ENCODE results near the gene RNF13. TPM values are rescaled to one million over a fixed set of nuclear protein-coding genes. Genes with fewer than 3 reads are reported as not detected.
A peak's percentile ranks its signal among the peaks of the same experiment; 100 is the strongest.

Gene RNF13
- total RNA-seq, 2 experiments from 2014 or later: 28.8 to 41.2 TPM

GRCh38 chr3:149843502-149843901, 30.5 kb downstream of the RNF13 start:
- H3K27me3 Mint-ChIP-seq: no peaks in the 10 kb centered on the region
- DNase-seq (no peak), ATAC-seq (no peak)
- H3K4me3 Mint-ChIP-seq: no peak overlapping the region
- peaks cover 35% of the 10 kb centered on the region for H3K4me1 Mint-ChIP-seq
- ChIA-PET POLR2A (no interaction called here), CTCF (no interaction called here)
- H3K9me3 Mint-ChIP-seq (ENCODE audit: low read depth): no peaks in the 10 kb centered on the region
- intact Hi-C loops (cut with DNase I, micrococcal nuclease): no loop called here
- no peak overlapping the region for H3K27ac Mint-ChIP-seq
- peaks cover 25% of the 10 kb centered on the region for H3K36me3 Mint-ChIP-seq (ENCODE audit: low read depth)

DNA sequence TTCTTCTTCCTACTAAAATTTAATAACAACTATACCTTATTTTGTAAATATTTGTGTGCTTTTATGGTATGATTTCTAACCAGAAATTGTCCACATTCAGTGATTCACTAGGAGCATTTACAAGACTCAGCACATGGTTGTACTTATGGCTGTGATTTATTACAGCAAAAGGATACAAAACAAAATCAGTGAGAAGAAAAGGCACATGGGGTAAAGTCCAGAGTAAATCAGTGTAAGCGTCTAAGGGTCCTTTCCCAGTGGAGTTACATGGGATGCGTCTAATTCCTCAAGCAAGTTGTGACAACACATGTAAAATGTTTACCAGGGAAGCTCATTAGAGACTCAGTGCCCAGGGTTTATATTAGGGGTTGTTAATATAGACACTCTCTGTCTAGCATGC, 31.1 kb downstream of the RNF13 start:
- CTCF ChIA-PET: interaction anchor here (0.6 to 1.2 kb wide), 3 partner anchors 12 to 795 kb away, joined by 3 read pairs; no protein-coding TSS in a partner anchor
- H3K36me3 Mint-ChIP-seq (ENCODE audit: low read depth): peaks cover 27% of the 10 kb centered on the region

DNA sequence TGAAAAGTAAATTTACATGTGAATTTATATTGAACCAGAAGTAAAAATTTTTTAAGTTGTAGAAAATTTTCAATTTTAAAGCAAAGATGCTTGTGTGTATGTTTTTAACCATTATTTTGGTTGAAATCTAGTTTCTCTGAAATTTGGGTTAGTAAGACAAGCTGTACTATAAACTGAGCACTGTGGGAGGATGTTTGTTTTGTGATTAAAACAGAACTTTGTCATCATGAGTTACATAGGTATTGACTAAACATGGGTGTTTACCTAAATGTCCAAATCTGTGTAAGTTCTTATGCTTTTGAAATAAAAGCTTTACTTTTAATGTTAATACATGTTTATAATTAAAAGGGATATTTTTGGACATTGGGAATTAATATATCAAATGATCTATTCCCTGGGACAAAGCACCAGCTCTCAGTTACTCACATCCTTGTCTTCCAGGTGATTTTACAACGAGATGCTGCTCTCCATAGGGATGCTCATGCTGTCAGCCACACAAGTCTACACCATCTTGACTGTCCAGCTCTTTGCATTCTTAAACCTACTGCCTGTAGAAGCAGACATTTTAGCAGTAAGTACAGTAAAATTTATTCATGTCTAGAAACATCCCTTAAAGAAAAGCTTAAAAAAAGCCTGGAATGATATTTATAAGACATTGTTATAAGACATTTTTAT, 32.7 kb downstream of the RNF13 start:
- H3K4me1 Mint-ChIP-seq: peaks cover 24% of the 10 kb centered on the region
- no peak for ATAC-seq
- no peaks in the 10 kb centered on the region for H3K27me3 Mint-ChIP-seq
- no peak for DNase-seq
- H3K4me3 Mint-ChIP-seq: no peak overlapping the region
- ChIA-PET POLR2A (no interaction called here), CTCF (no interaction called here)
- H3K27ac Mint-ChIP-seq: no peak overlapping the region
- H3K36me3 Mint-ChIP-seq (ENCODE audit: low read depth): peaks cover 34% of the 10 kb centered on the region
- H3K9me3 Mint-ChIP-seq (ENCODE audit: low read depth): no peaks in the 10 kb centered on the region
- intact Hi-C loops (cut with DNase I, micrococcal nuclease): no loop called here

More for the DNA sequence above, 31.1 kb downstream of the RNF13 start:
- POLR2A ChIA-PET: no interaction called here
- Mint-ChIP-seq H3K27me3 (no peaks in the 10 kb centered on the region), H3K9me3 (ENCODE audit: low read depth) (no peaks in the 10 kb centered on the region), H3K4me3 (no peak overlapping the region), H3K27ac (no peak overlapping the region), H3K4me1 (peaks cover 37% of the 10 kb centered on the region)
- intact Hi-C loops (cut with DNase I, micrococcal nuclease): no loop called here
- ATAC-seq: no peak
- DNase-seq: no peak

DNA sequence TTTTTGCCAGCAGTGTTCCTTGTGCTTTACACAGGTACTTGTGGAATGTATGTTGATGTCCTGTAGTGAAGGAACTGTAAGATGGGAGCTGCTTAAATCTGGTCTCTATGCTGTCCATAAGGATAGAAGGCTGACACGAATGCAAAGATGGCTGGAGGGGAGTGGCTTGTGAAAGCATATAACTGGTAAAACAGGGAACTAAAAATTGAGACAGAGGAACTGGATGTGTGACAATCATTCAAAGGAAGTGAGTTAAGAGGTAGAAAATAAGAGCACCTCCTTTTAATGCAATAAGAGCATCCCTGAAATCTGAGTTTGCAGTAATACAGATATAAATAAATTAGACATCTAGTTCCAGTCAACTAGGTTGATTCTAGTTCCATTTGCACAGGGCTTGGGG, 35.2 kb downstream of the RNF13 start:
- DNase-seq: no peak
- peak overlapping the region; percentile 38 for H3K27ac Mint-ChIP-seq
- H3K36me3 Mint-ChIP-seq (ENCODE audit: low read depth): peaks cover 43% of the 10 kb centered on the region
- no peak for ATAC-seq
- H3K9me3 Mint-ChIP-seq (ENCODE audit: low read depth): no peaks in the 10 kb centered on the region
- H3K4me1 Mint-ChIP-seq: peaks cover 12% of the 10 kb centered on the region
- H3K27me3 Mint-ChIP-seq: no peaks in the 10 kb centered on the region
- no peak overlapping the region for H3K4me3 Mint-ChIP-seq
- ChIA-PET CTCF (interaction anchor here (0.7 kb wide), 1 partner anchor 569 kb away, joined by 4 read pairs; no protein-coding TSS in a partner anchor), POLR2A (interaction anchor here (0.6 kb wide), 1 partner anchor 40 kb away, joined by 3 read pairs; no protein-coding TSS in a partner anchor)
- intact Hi-C loops (cut with DNase I, micrococcal nuclease): no loop called here

DNA sequence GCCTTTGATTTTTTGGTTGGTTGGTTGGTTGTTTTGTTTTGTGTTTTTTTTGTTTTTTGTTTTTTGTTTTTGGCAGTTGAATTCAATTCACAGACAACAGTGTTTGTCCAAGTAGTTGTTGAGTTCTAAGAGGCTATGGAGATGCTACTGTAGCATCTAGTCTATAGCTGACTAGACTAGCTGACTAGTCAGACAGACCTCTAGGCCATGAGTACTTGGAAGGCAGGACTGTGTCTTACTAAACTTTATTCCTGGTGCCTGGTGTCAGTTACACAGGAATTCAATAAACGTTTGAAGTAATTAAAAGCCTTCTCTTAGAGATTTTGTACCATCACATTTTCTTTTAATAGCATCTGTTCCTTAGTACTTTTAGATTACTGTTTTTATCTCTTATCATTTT, 35.7 kb downstream of the RNF13 start:
- POLR2A ChIA-PET: interaction anchor here (0.6 kb wide), 1 partner anchor 40 kb away, joined by 3 read pairs; no protein-coding TSS in a partner anchor
- no peak overlapping the region for H3K27ac Mint-ChIP-seq
- peaks cover 12% of the 10 kb centered on the region for H3K4me1 Mint-ChIP-seq
- no peak for ATAC-seq
- CTCF ChIA-PET: no interaction called here
- peaks cover 45% of the 10 kb centered on the region for H3K36me3 Mint-ChIP-seq (ENCODE audit: low read depth)
- no peak for DNase-seq
- intact Hi-C loops (cut with DNase I, micrococcal nuclease): no loop called here
- no peaks in the 10 kb centered on the region for H3K9me3 Mint-ChIP-seq (ENCODE audit: low read depth)
- no peak overlapping the region for H3K4me3 Mint-ChIP-seq
- H3K27me3 Mint-ChIP-seq: no peaks in the 10 kb centered on the region

DNA sequence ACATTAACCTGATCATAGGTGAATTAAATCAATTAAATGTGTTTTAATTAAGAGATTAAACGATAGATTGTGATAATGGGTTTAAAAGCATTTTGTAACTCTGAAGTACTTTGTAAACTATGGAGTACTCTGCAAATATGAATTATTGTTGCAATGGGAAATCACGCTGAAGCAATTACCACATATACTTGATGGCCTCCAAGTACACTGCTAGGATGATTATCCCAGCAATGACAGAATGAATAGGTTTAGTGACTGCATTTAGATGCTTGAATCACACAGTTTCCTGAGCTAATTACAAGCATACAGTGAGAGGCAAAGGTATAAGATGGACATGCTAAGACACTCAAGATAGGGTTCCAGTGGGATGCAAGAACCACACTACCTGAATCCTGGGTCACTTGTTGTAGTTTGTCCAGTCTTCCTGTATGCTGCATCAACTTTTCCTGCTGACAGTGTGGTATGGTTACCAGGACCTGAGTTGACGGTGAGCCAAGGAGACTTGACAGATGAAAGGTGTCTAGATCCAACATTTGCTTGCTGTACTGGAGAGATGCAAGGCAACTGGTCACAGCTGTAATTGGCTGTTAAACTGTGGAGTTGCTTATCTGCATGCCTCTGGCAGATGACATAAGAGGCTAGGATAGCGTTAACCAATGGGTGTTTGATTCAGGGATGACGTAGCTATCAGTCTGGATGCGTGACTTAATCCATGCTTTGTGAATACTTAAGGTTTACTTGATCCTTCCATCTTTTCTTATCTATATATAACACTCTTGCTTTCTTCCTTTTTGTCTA, 38.0 kb downstream of the RNF13 start:
- H3K9me3 Mint-ChIP-seq (ENCODE audit: low read depth): no peaks in the 10 kb centered on the region
- intact Hi-C loops (cut with DNase I, micrococcal nuclease): no loop called here
- DNase-seq (no peak), ATAC-seq (no peak)
- no peak overlapping the region for H3K4me3 Mint-ChIP-seq
- peaks cover 7% of the 10 kb centered on the region for H3K4me1 Mint-ChIP-seq
- ChIA-PET POLR2A (no interaction called here), CTCF (interaction anchor here (0.5 to 1.0 kb wide), 2 partner anchors 10 to 457 kb away, joined by 3 read pairs; no protein-coding TSS in a partner anchor)
- H3K36me3 Mint-ChIP-seq (ENCODE audit: low read depth): peaks cover 57% of the 10 kb centered on the region
- no peaks in the 10 kb centered on the region for H3K27me3 Mint-ChIP-seq
- no peak overlapping the region for H3K27ac Mint-ChIP-seq

- CTCF ChIA-PET: no interaction called here
- peaks cover 37% of the 10 kb centered on the region for H3K36me3 Mint-ChIP-seq (ENCODE audit: low read depth)
- intact Hi-C loops (cut with DNase I, micrococcal nuclease): no loop called here
Observed at GRCh38 chr3:149858911-149859310, 45.9 kb downstream of the RNF13 start.

GRCh38 chr3:149860881-149861280, 47.9 kb downstream of the RNF13 start:
- Mint-ChIP-seq H3K36me3 (ENCODE audit: low read depth) (peaks cover 39% of the 10 kb centered on the region), H3K9me3 (ENCODE audit: low read depth) (peaks cover 10% of the 10 kb centered on the region), H3K4me3 (no peak overlapping the region), H3K27me3 (no peaks in the 10 kb centered on the region), H3K27ac (no peak overlapping the region), H3K4me1 (peaks cover 4% of the 10 kb centered on the region)
- ATAC-seq: no peak
- ChIA-PET CTCF (no interaction called here), POLR2A (no interaction called here)
- no peak for DNase-seq
- intact Hi-C loops (cut with DNase I, micrococcal nuclease): no loop called here

More at GRCh38 chr3:149858911-149859310, 45.9 kb downstream of the RNF13 start:
- no peak overlapping the region for H3K27ac Mint-ChIP-seq
- no peaks in the 10 kb centered on the region for H3K27me3 Mint-ChIP-seq
- peaks cover 2% of the 10 kb centered on the region for H3K9me3 Mint-ChIP-seq (ENCODE audit: low read depth)
- ATAC-seq: no peak
- POLR2A ChIA-PET: no interaction called here
- DNase-seq: no peak
- H3K4me1 Mint-ChIP-seq: peaks cover 4% of the 10 kb centered on the region
- H3K4me3 Mint-ChIP-seq: no peak overlapping the region

DNA sequence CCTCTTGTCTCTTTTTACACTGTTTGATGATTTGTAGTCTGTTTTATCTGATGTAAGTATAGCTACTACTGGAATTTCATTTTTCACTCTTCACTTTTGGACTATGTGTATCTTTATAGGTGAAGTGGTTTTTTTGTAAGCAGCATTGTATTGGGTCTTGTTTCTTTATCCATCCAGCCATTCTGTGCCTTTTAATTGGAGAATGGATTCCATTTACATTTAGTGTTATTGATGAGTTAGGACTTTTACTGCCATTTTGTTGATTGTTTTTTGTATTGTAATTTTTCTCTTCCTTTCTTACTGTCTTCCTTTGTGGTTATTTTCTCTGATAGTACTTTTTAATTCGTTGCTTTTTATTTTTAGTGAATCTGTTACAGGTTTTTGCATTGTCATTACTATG, 54.5 kb downstream of the RNF13 start:
- peaks cover 29% of the 10 kb centered on the region for H3K9me3 Mint-ChIP-seq (ENCODE audit: low read depth)
- peaks cover 6% of the 10 kb centered on the region for H3K4me1 Mint-ChIP-seq
- ChIA-PET CTCF (no interaction called here), POLR2A (no interaction called here)
- H3K4me3 Mint-ChIP-seq: no peak overlapping the region
- DNase-seq: no peak
- H3K27me3 Mint-ChIP-seq: no peaks in the 10 kb centered on the region
- intact Hi-C loops (cut with DNase I, micrococcal nuclease): no loop called here
- H3K27ac Mint-ChIP-seq: no peak overlapping the region
- H3K36me3 Mint-ChIP-seq (ENCODE audit: low read depth): peaks cover 56% of the 10 kb centered on the region
- ATAC-seq: no peak

GRCh38 chr3:149871855-149872254, 58.8 kb downstream of the RNF13 start:
- H3K4me1 Mint-ChIP-seq: peaks cover 8% of the 10 kb centered on the region
- no peak overlapping the region for H3K27ac Mint-ChIP-seq
- ChIA-PET POLR2A (no interaction called here), CTCF (interaction anchor here (1.5 kb wide), 1 partner anchor 16 kb away, joined by 3 read pairs; no protein-coding TSS in a partner anchor)
- H3K4me3 Mint-ChIP-seq: no peak overlapping the region
- intact Hi-C loops (cut with DNase I, micrococcal nuclease): no loop called here
- peaks cover 14% of the 10 kb centered on the region for H3K9me3 Mint-ChIP-seq (ENCODE audit: low read depth)
- no peaks in the 10 kb centered on the region for H3K27me3 Mint-ChIP-seq
- DNase-seq: no peak
- peaks cover 38% of the 10 kb centered on the region for H3K36me3 Mint-ChIP-seq (ENCODE audit: low read depth)
- peak; percentile 49 for ATAC-seq

DNA sequence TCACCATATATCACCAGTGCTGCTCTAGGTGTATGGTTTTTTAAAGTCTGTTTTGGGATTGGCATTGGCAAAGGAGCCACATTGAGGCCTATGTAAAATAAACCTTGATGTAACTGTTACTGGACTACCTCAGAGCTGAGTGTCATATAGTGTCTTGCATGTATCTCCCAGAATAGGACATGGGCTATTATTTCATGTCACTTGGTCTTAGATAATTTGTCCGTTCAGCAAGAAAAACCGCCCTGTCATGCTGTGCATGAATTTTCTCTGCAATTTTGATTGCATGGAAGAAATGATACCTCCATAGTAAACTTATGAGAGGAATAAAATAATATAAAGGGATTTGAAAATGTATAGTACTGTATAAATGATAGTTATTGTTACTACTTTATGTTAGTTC, 59.6 kb downstream of the RNF13 start:
- POLR2A ChIA-PET: no interaction called here

GRCh38 chr3:149877668-149878067, 64.7 kb downstream of the RNF13 start:
- ChIA-PET POLR2A (no interaction called here), CTCF (interaction anchor here (0.7 kb wide), 1 partner anchor 70 kb away, joined by 3 read pairs; no protein-coding TSS in a partner anchor)
- H3K9me3 Mint-ChIP-seq (ENCODE audit: low read depth): no peaks in the 10 kb centered on the region
- DNase-seq (no peak), ATAC-seq (no peak)
- intact Hi-C loops (cut with DNase I, micrococcal nuclease): no loop called here
- peaks cover 3% of the 10 kb centered on the region for H3K4me1 Mint-ChIP-seq
- no peak overlapping the region for H3K27ac Mint-ChIP-seq
- H3K27me3 Mint-ChIP-seq: no peaks in the 10 kb centered on the region
- no peak overlapping the region for H3K4me3 Mint-ChIP-seq
- peaks cover 14% of the 10 kb centered on the region for H3K36me3 Mint-ChIP-seq (ENCODE audit: low read depth)

More for the DNA sequence above, 59.6 kb downstream of the RNF13 start:
- Mint-ChIP-seq H3K27me3 (no peaks in the 10 kb centered on the region), H3K9me3 (ENCODE audit: low read depth) (peaks cover 10% of the 10 kb centered on the region), H3K27ac (no peak overlapping the region), H3K4me1 (peaks cover 8% of the 10 kb centered on the region), H3K4me3 (no peak overlapping the region), H3K36me3 (ENCODE audit: low read depth) (peaks cover 33% of the 10 kb centered on the region)
- DNase-seq (no peak), ATAC-seq (no peak)
- CTCF ChIA-PET: interaction anchor here (1.5 kb wide), 1 partner anchor 15 kb away, joined by 3 read pairs; no protein-coding TSS in a partner anchor
- intact Hi-C loops (cut with DNase I, micrococcal nuclease): no loop called here

Data from activated CD4-positive, alpha-beta T cell treated with anti-CD3 and anti-CD28 coated beads for 36 hours (primary cell).